Measurements from ENCODE around the gene SPAG6. TPM values are rescaled to one million over a fixed set of nuclear protein-coding genes. Genes with fewer than 3 reads are reported as not detected.

The SPAG6 gene
- total RNA-seq, 1 donor from 2014 or later: 8.9 TPM

- H3K36me3 Mint-ChIP-seq (ENCODE audit: insufficient read depth): no peaks in the 10 kb centered on the region
- no peak overlapping the region for H3K4me3 Mint-ChIP-seq (ENCODE audit: low read depth)
- DNase-seq (ENCODE audit: low spot score, unreplicated experiment): no peak
- no peak for TF ChIP-seq CTCF (IDR thresholded peaks at IDR 0.05; ENCODE audit: unreplicated experiment)
- no peaks in the 10 kb centered on the region for H3K9me3 Mint-ChIP-seq (ENCODE audit: low read depth)
- H3K27ac Mint-ChIP-seq: no peak overlapping the region
- no peaks in the 10 kb centered on the region for H3K4me1 Mint-ChIP-seq (ENCODE audit: low read depth)
- H3K27me3 Mint-ChIP-seq: no peaks in the 10 kb centered on the region
These were observed 69.8 kb downstream of the SPAG6 start for GRCh38 chr10:22415072-22415471.

- DNase-seq (ENCODE audit: low spot score, unreplicated experiment): no peak
- H3K4me3 Mint-ChIP-seq (ENCODE audit: low read depth): no peak overlapping the region
- no peaks in the 10 kb centered on the region for H3K9me3 Mint-ChIP-seq (ENCODE audit: low read depth)
- H3K27me3 Mint-ChIP-seq: no peaks in the 10 kb centered on the region
- H3K4me1 Mint-ChIP-seq (ENCODE audit: low read depth): no peaks in the 10 kb centered on the region
- peak overlapping the region; percentile 26 for H3K27ac Mint-ChIP-seq
- no peaks in the 10 kb centered on the region for H3K36me3 Mint-ChIP-seq (ENCODE audit: insufficient read depth)
- TF ChIP-seq CTCF (IDR thresholded peaks at IDR 0.05; ENCODE audit: unreplicated experiment): no peak
These were observed 72.5 kb downstream of the SPAG6 start for GRCh38 chr10:22417736-22418268.

- no peak overlapping the region for H3K4me3 Mint-ChIP-seq (ENCODE audit: low read depth)
- no peak for TF ChIP-seq CTCF (IDR thresholded peaks at IDR 0.05; ENCODE audit: unreplicated experiment)
- no peaks in the 10 kb centered on the region for H3K36me3 Mint-ChIP-seq (ENCODE audit: insufficient read depth)
- H3K27me3 Mint-ChIP-seq: no peaks in the 10 kb centered on the region
- H3K27ac Mint-ChIP-seq: no peak overlapping the region
- H3K9me3 Mint-ChIP-seq (ENCODE audit: low read depth): no peaks in the 10 kb centered on the region
- no peaks in the 10 kb centered on the region for H3K4me1 Mint-ChIP-seq (ENCODE audit: low read depth)
- no peak for DNase-seq (ENCODE audit: low spot score, unreplicated experiment)
These were observed 75.7 kb downstream of the SPAG6 start for GRCh38 chr10:22420787-22421517.

GRCh38 chr10:22426653-22427052 lies 81.4 kb downstream of the SPAG6 start:
- no peaks in the 10 kb centered on the region for H3K36me3 Mint-ChIP-seq (ENCODE audit: insufficient read depth)
- no peak for TF ChIP-seq CTCF (IDR thresholded peaks at IDR 0.05; ENCODE audit: unreplicated experiment)
- peaks cover 39% of the 10 kb centered on the region for H3K4me1 Mint-ChIP-seq (ENCODE audit: low read depth)
- peak overlapping the region; percentile 24 for H3K27ac Mint-ChIP-seq
- H3K4me3 Mint-ChIP-seq (ENCODE audit: low read depth): no peak overlapping the region
- H3K9me3 Mint-ChIP-seq (ENCODE audit: low read depth): no peaks in the 10 kb centered on the region
- DNase-seq (ENCODE audit: low spot score, unreplicated experiment): no peak
- no peaks in the 10 kb centered on the region for H3K27me3 Mint-ChIP-seq

GRCh38 chr10:22427101-22427500 lies 81.8 kb downstream of the SPAG6 start:
- no peak for TF ChIP-seq CTCF (IDR thresholded peaks at IDR 0.05; ENCODE audit: unreplicated experiment)
- Mint-ChIP-seq H3K4me1 (ENCODE audit: low read depth) (peaks cover 39% of the 10 kb centered on the region), H3K27ac (peak overlapping the region; percentile 73), H3K4me3 (ENCODE audit: low read depth) (peak overlapping the region; percentile 32), H3K36me3 (ENCODE audit: insufficient read depth) (no peaks in the 10 kb centered on the region), H3K9me3 (ENCODE audit: low read depth) (no peaks in the 10 kb centered on the region), H3K27me3 (no peaks in the 10 kb centered on the region)
- DNase-seq (ENCODE audit: low spot score, unreplicated experiment): no peak

All from progenitor cell of endocrine pancreas (in vitro differentiated cells).